AG09319 (cell line): ENCODE results near the gene ZKSCAN8.

ENCODE experiments used
- DNase-seq: peaks from one replicate; pipeline ENCODE4 v3.0.0-alpha.2; 2010; ENCODE audit warnings: low read depth; ENCODE audit errors: extremely low read depth
- CTCF ChIP-seq: IDR thresholded peaks from 2 replicates; pipeline ENCODE4 v1.5.1; 2011; ENCODE audit warnings: low read depth, mild to moderate bottlenecking, inconsistent platforms, low read length, moderate library complexity

ZKSCAN8 gene

DNA sequence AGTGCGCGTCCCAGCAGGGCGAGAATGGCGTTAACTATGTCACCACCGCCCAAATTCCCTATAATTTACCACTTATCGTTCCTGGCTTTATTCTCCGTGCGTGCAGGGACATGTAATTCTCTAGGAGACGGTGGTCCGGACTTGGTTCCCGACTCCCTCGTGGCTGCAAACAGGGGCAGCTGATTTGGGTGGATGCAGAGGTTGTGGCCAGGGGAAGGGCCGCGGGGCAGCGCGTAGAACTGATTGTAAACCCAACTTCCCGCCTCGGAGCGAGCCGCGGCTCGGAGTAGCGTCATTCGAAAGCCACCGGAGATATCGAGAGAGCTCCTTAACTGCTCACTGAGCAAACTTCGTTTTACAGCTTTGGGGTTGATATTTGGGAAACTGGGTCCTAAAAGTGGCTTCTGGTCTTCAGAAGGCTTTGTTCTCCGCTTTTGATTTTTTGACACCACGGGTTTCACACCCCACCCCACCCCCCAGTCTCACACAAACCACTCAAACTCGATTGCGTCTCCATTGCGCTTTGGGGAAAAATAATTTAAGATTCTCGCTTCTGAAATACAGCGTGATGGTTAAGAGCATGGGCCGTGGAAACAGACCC lies 65.9 kb downstream of the ZKSCAN8 start:
- DNase-seq = no peak
- no peak for TF ChIP-seq CTCF

GRCh38 chr6:28208111-28208659 lies 66.5 kb downstream of the ZKSCAN8 start:
- no peak for TF ChIP-seq CTCF
- DNase-seq = no peak
